K562 (cell line): ENCODE data around the gene PNRC1. TPM values are rescaled to one million over a fixed set of nuclear protein-coding genes. Genes with fewer than 3 reads are reported as not detected.

Experiments used
- ATAC-seq: fragments of 200-7000 bp; cut with Tn5 transposase; 3 replicates; pipeline ENCODE4 v1.9.1; 2020; ENCODE audit warnings: moderate library complexity
- BruUV-seq: library from RNA; stranded (reverse); fragments of 400-500 nt; replicated peaks from 2 replicates; lab custom pipeline; 2021; lab: Mats Ljungman, UMichigan
- CTCF ChIA-PET: fragments of 300-600 bp; formaldehyde crosslinking; extraction: SDS; loops from one replicate; lab custom pipeline; 2021; ENCODE audit warnings: low intra/inter-chr PET ratio; lab: Yijun Ruan, JAX
- POLR2A ChIA-PET: fragments of 300-600, 350-650 bp; sonication (Branson Sonifier 250); formaldehyde crosslinking; extraction: SDS; loops from one replicate; lab custom pipeline; 2021; ENCODE audit warnings: antibody characterized with exemption, inconsistent platforms; lab: Yijun Ruan, JAX
- DNase-seq, 4 experiments: peaks; one replicate each; pipeline versions ENCODE4 v3.0.0 to v3.0.0-alpha.2; 2011 to 2018; ENCODE audit warnings: low spot score in 3 of 4, mixed read lengths in 3 of 4; ENCODE audit errors: extremely low read depth in 1 of 4
- FAIRE-seq: peaks from 2 replicates; lab custom pipeline; 2011; peaks lifted over from hg19 to GRCh38; lab: Jason Lieb, UNC
- H2AFZ ChIP-seq: 2 replicates; pipeline ENCODE4 v1.6.0; 2011; ENCODE audit warnings: low read depth, low read length, control low read depth, inconsistent platforms
- H3K27ac ChIP-seq: fragments of 200-600 bp; 3 replicates; pipeline ENCODE4 v1.8.0; 2011; ENCODE audit warnings: low read depth, mild to moderate bottlenecking, control low read depth, inconsistent platforms, low read length, moderate library complexity, mixed read lengths; ENCODE audit errors: extremely low read depth
- H3K27me3 ChIP-seq, 2 experiments: fragments of 300-600 bp in 1 of 2; 2 replicates in 1 of 2; 3 replicates in 1 of 2; pipeline versions ENCODE4 v1.6.0 to v1.8.0; 2011; ENCODE audit warnings: inconsistent platforms in 2 of 2, low read length in 2 of 2, mild to moderate bottlenecking in 1 of 2, mixed read lengths in 1 of 2, moderate library complexity in 1 of 2; ENCODE audit not compliant: control insufficient read depth in 2 of 2, insufficient read depth in 2 of 2
- H3K36me3 ChIP-seq: fragments of 300-600 bp; 3 replicates; pipeline ENCODE4 v1.8.0; 2011; ENCODE audit warnings: mild to moderate bottlenecking, low read length, inconsistent platforms; ENCODE audit not compliant: control insufficient read depth, insufficient read depth
- H3K4me1 ChIP-seq, 2 experiments: fragments of 200-600 bp in 1 of 2; replicated peaks in 1 of 2; 2 replicates in 1 of 2; 3 replicates in 1 of 2; pipeline versions ENCODE4 v1.5.1 to v1.8.0; 2011; ENCODE audit warnings: inconsistent platforms in 2 of 2, low read length in 2 of 2, mild to moderate bottlenecking in 1 of 2, mixed read lengths in 1 of 2, moderate library complexity in 1 of 2; ENCODE audit not compliant: control insufficient read depth in 2 of 2, insufficient read depth in 2 of 2
- H3K4me2 ChIP-seq: 2 replicates; pipeline ENCODE4 v1.6.1; 2011; ENCODE audit warnings: low read length, control low read depth, inconsistent platforms, mixed read lengths; ENCODE audit not compliant: insufficient read depth
- H3K4me3 ChIP-seq: fragments of 200-600 bp; sonication (generic), shearing (Covaris generic); 2 replicates; pipeline ENCODE4 v1.5.1; 2016; ENCODE audit warnings: control low read depth, inconsistent platforms
- H3K79me2 ChIP-seq: fragments of 200-600 bp; 3 replicates; pipeline ENCODE4 v1.8.0; 2011; ENCODE audit warnings: low read length, inconsistent platforms; ENCODE audit not compliant: control insufficient read depth, insufficient read depth
- H3K9ac ChIP-seq, 2 experiments: 2 replicates each; pipeline versions ENCODE4 v1.6.0 to v1.6.1; 2011; ENCODE audit warnings: low read depth in 2 of 2, low read length in 2 of 2, control low read depth in 1 of 2, inconsistent platforms in 1 of 2, mild to moderate bottlenecking in 1 of 2, mixed read lengths in 1 of 2; ENCODE audit not compliant: insufficient read depth in 1 of 2
- H3K9me1 ChIP-seq: one replicate; pipeline ENCODE4 v1.6.0; 2011; ENCODE audit warnings: inconsistent platforms, mild to moderate bottlenecking, low read length, moderate library complexity; ENCODE audit not compliant: control insufficient read depth, insufficient read depth
- H3K9me3 ChIP-seq: replicated peaks from 2 replicates; pipeline ENCODE4 v1.5.1; 2011; ENCODE audit warnings: low read depth, low read length, inconsistent platforms; ENCODE audit not compliant: control insufficient read depth, insufficient read depth
- H4K20me1 ChIP-seq: replicated peaks from 2 replicates; pipeline ENCODE4 v1.6.1; 2011; ENCODE audit warnings: low read length, inconsistent platforms, mixed read lengths; ENCODE audit not compliant: control insufficient read depth, insufficient read depth
- ARNT ChIP-seq, 2 experiments: fragments of 450-650 bp; IDR thresholded peaks; 2 replicates each; pipeline ENCODE4 v1.6.1; 2016; ENCODE audit warnings: mild to moderate bottlenecking in 1 of 2
- GABPB2 ChIP-seq: fragments of 250-450 bp; sonication (Bioruptor Pico); conservative IDR thresholded peaks from 2 replicates; pipeline ENCODE4 v1.5.1; 2021; ENCODE audit warnings: mild to moderate bottlenecking
- KAT2B ChIP-seq: IDR thresholded peaks from one replicate; pipeline ENCODE4 v1.6.1; 2012; ENCODE audit warnings: low read depth, mild to moderate bottlenecking, control low read depth, inconsistent platforms, low read length, moderate library complexity
- KDM1A ChIP-seq, 2 experiments: fragments of 450-650 bp; IDR thresholded peaks; 2 replicates each; pipeline ENCODE4 v1.6.1; 2016; ENCODE audit warnings: mild to moderate bottlenecking in 2 of 2
- MYBL2 ChIP-seq, 2 experiments: fragments of 450-650 bp in 1 of 2; sonication (generic) in 1 of 2; formaldehyde crosslinking in 1 of 2; IDR thresholded peaks; 2 replicates each; pipeline versions ENCODE4 v1.6.1 to v1.8.1; 2017 to 2022; ENCODE audit warnings: borderline replicate concordance in 1 of 2, inconsistent platforms in 1 of 2, low read depth in 1 of 2, mild to moderate bottlenecking in 1 of 2, missing genetic modification reagents in 1 of 2, moderate library complexity in 1 of 2
- NFE2 ChIP-seq: IDR thresholded peaks from 2 replicates; pipeline ENCODE4 v1.6.1; 2014; ENCODE audit warnings: antibody characterized with exemption, low read depth
- NFE2L1 ChIP-seq: fragments of 450-650 bp; IDR thresholded peaks from 2 replicates; pipeline ENCODE4 v1.6.1; 2016; ENCODE audit warnings: missing genetic modification characterization, low read depth, mild to moderate bottlenecking, missing compliant biosample characterization, moderate library complexity, borderline replicate concordance
- NFXL1 ChIP-seq: fragments of 450-650 bp; formaldehyde crosslinking; IDR thresholded peaks from 2 replicates; pipeline ENCODE4 v1.4.0; 2021; ENCODE audit warnings: mild to moderate bottlenecking
- PTTG1 ChIP-seq: fragments of 450-650 bp; IDR thresholded peaks from 2 replicates; pipeline ENCODE4 v1.6.1; 2016; ENCODE audit warnings: low read depth, mild to moderate bottlenecking, missing genetic modification characterization, missing compliant biosample characterization
- RAD51 ChIP-seq: fragments of 450-650 bp; IDR thresholded peaks from 2 replicates; pipeline ENCODE4 v1.7.1; 2016; ENCODE audit warnings: low read depth, mild to moderate bottlenecking, borderline replicate concordance
- RB1 ChIP-seq: fragments of 450-650 bp; IDR thresholded peaks from 2 replicates; pipeline ENCODE4 v1.6.1; 2017; ENCODE audit warnings: low read depth, mild to moderate bottlenecking
- SAFB2 ChIP-seq: fragments of 200-400 bp; formaldehyde crosslinking; IDR thresholded peaks from 2 replicates; pipeline ENCODE4 v1.6.1; 2018; ENCODE audit warnings: borderline replicate concordance, low read length, low read depth, moderate library complexity; ENCODE audit not compliant: severe bottlenecking
- SMC3 ChIP-seq: conservative IDR thresholded peaks from 2 replicates; pipeline ENCODE4 v1.6.1; 2011; ENCODE audit warnings: low read depth, low read length, improper control_type of control experiment; ENCODE audit not compliant: insufficient read depth
- SRSF9 ChIP-seq: fragments of 200-400 bp; formaldehyde crosslinking; IDR thresholded peaks from 2 replicates; pipeline ENCODE4 v1.6.1; 2017; ENCODE audit warnings: low read depth, low read length, borderline replicate concordance
- ZBTB9 ChIP-seq: fragments of 450-650 bp; formaldehyde crosslinking; IDR thresholded peaks from 2 replicates; pipeline ENCODE4 v1.4.0; 2020; ENCODE audit warnings: mild to moderate bottlenecking, moderate library complexity
- ZNF395 ChIP-seq: fragments of 200-800 bp; sonication (Bioruptor generic); IDR thresholded peaks from 2 replicates; pipeline ENCODE4 v1.6.1; 2017; ENCODE audit warnings: missing genetic modification characterization, missing compliant biosample characterization
- ZNF408 ChIP-seq: fragments of 250-450 bp; sonication (Bioruptor Pico); IDR thresholded peaks from 2 replicates; pipeline ENCODE4 v1.4.0; 2020; ENCODE audit warnings: low read depth, mild to moderate bottlenecking, moderate library complexity
- ZNF696 ChIP-seq: fragments of 250-450 bp; sonication (Bioruptor Pico); conservative IDR thresholded peaks from 2 replicates; pipeline ENCODE4 v1.4.0; 2020; ENCODE audit warnings: mild to moderate bottlenecking, moderate library complexity
- ZSCAN29 ChIP-seq: fragments of 450-650 bp; IDR thresholded peaks from 2 replicates; pipeline ENCODE4 v1.6.1; 2017
- WGBS: fragments of 100-300 bp; shearing (Covaris generic); methylation state at CpG from one replicate; pipeline ENCODE4 v1.1.6; 2016; ENCODE audit warnings: low coverage, mixed read lengths; ENCODE audit not compliant: insufficient coverage; ENCODE audit errors: missing lambda C conversion rate; 5-methylcytosine and 5-hydroxymethylcytosine counted together
- in situ Hi-C: fragments of 300-500 bp; cut with MboI; formaldehyde crosslinking; loops from 4 replicates; pipeline ENCODE4 v1.15.0; 2018; ENCODE audit warnings: inconsistent platforms, mixed read lengths
- intact Hi-C: fragments of 100-400 bp; cut with micrococcal nuclease; formaldehyde crosslinking; loops from 2 replicates; pipeline ENCODE4 v1.14.2; 2022
- polyA plus RNA-seq, 8 experiments: library from polyadenylated mRNA; depleted of rRNA in 4 of 8; stranded (reverse) in 5 of 8; unstranded in 3 of 8; fragments of >200 nt; fragmentation: Nextera tagmentation in 2 of 8; fragmentation: Illumina TruSeq in 1 of 8; extraction: Ambion mirVana in 2 of 8; extraction: Trizol in 1 of 8; gene quantifications; 2 replicates each; pipeline versions ENCODE4 v1.2.1 to v1.2.3, GENCODE V29; 2011 to 2014; ENCODE audit warnings: inconsistent platforms in 1 of 8, missing spikeins in 1 of 8
- total RNA-seq, 7 experiments: library from RNA; depleted of rRNA in 6 of 7; stranded (reverse); fragments of >200 nt in 6 of 7; fragmentation: Illumina TruSeq in 2 of 7; extraction: Trizol in 2 of 7; gene quantifications; 2 replicates each; pipeline versions ENCODE4 v1.2.1 to v1.2.3, GENCODE V29; 2011 to 2021; ENCODE audit warnings: low replicate concordance in 1 of 7

Gene PNRC1
- total and polyA plus RNA-seq, 9 of the 15 experiments (the other 6 are each of a cell fraction or from before 2014, with no cell fraction given): 1.2 to 10.8 (median 6.5) TPM

- 16% methylated on average over 14 of the region's 14 CpGs for WGBS
- intact Hi-C loops: loop anchor here (2.0 kb wide), 1 partner anchor 37 kb away; no protein-coding TSS in a partner anchor
- Histone ChIP-seq H3K79me2 (no peaks in the 10 kb centered on the region), H3K36me3 (no peaks in the 10 kb centered on the region), H4K20me1 (no peaks in the 10 kb centered on the region), H3K9me3 (peaks cover 7% of the 10 kb centered on the region), H3K4me1 (peaks cover 4 to 15% of the 10 kb centered on the region in 2 experiments; a peak in 3 of 5 replicates), H3K4me2 (peak overlapping the region; percentile 54), H3K9ac (peak overlapping the region; percentile 34 to 48; a peak in 3 of 4 replicates), H3K27ac (peak overlapping the region; percentile 62), H3K27me3 (no peaks in the 10 kb centered on the region), H3K4me3 (no peak overlapping the region), H3K9me1 (no peaks in the 10 kb centered on the region), H2AFZ (peak overlapping the region; percentile 60)
- CTCF ChIA-PET: interaction anchor here (0.5 kb wide), 1 partner anchor 10 kb away, joined by 3 read pairs; no protein-coding TSS in a partner anchor
- POLR2A ChIA-PET: interaction anchor here (0.6 to 1.8 kb wide), 9 partner anchors 8 to 103 kb away, joined by 3 to 4 read pairs (median 3); partner anchors contain the start of gene PNRC1
- no TSS peak for BruUV-seq
- DNase-seq: peak; percentile 18 to 70 (median 40)
- ATAC-seq: peak; percentile 90
- FAIRE-seq: peak; percentile 95
- in situ Hi-C loops: no loop called here
- TF ChIP-seq NFXL1 (no peak), NFE2L1 (0 out of 2 replicates have a peak, but pooled peaks have one; percentile 8), PTTG1 (tag) (no peak), KAT2B (no peak), ZSCAN29 (no peak), ZNF395 (CRISPR knock-in tag) (peak; percentile 83; the same call in 1 of the 2 replicates), SAFB2 (no peak), GABPB2 (no peak), KDM1A (IDR thresholded peaks at IDR 0.05) (no peak), RAD51 (peak; percentile 29; the same call in 1 of the 2 replicates), MYBL2 (IDR thresholded peaks at IDR 0.05; ENCODE audit: low read depth) (no peak), MYBL2 (CRISPR knock-in tag; IDR thresholded peaks at IDR 0.05; ENCODE audit: borderline replicate concordance) (no peak), ZBTB9 (CRISPR knock-in tag) (0 out of 2 replicates have a peak, but pooled peaks have one; percentile 20), ZNF696 (CRISPR knock-in tag) (no peak), SRSF9 (no peak), NFE2 (peak; percentile 80), ZNF408 (CRISPR knock-in tag) (no peak), ARNT (IDR thresholded peaks at IDR 0.05) (0 out of 4 replicates have a peak, but pooled peaks of 1 of the 2 experiments have one; percentile 29), SMC3 (no peak), RB1 (no peak)
Observed at GRCh38 chr6:89035252-89036101, 45.1 kb upstream of the PNRC1 start.
